IgD-negative memory B cell (primary cell): Measurements from ENCODE around the gene MACROD2. TPM values are rescaled to one million over a fixed set of nuclear protein-coding genes. Genes with fewer than 3 reads are reported as not detected.
A peak's percentile ranks its signal among the peaks of the same experiment; 100 is the strongest.

Experiments
- H3K27ac Mint-ChIP-seq, 3 donors: one replicate each; pipeline ENCODE4 v1.8.0; 2020 to 2022; ENCODE audit warnings: mild to moderate bottlenecking in 3 of 3, mixed read lengths in 3 of 3, moderate library complexity in 1 of 3
- H3K27me3 Mint-ChIP-seq: one replicate; pipeline ENCODE4 v1.8.0; 2021; ENCODE audit warnings: mixed read lengths
- H3K36me3 Mint-ChIP-seq: one replicate; pipeline ENCODE4 v1.8.0; 2020; ENCODE audit warnings: mild to moderate bottlenecking, mixed read lengths
- H3K4me1 Mint-ChIP-seq, 3 donors: one replicate each; pipeline ENCODE4 v1.8.0; 2020 to 2022; ENCODE audit warnings: mixed read lengths in 3 of 3, mild to moderate bottlenecking in 1 of 3
- H3K4me3 Mint-ChIP-seq, 4 donors: one replicate each; pipeline ENCODE4 v1.8.0; 2020 to 2022; ENCODE audit warnings: mild to moderate bottlenecking in 4 of 4, mixed read lengths in 4 of 4, moderate library complexity in 3 of 4
- H3K9me3 Mint-ChIP-seq, 3 donors: one replicate each; pipeline ENCODE4 v1.8.0; 2020 to 2021; ENCODE audit warnings: mixed read lengths in 3 of 3, mild to moderate bottlenecking in 1 of 3
- polyA plus RNA-seq: library from polyadenylated mRNA; unstranded; fragments of 300-500 nt; fragmentation: Illumina TruSeq; gene quantifications from one replicate; pipeline ENCODE4 v1.2.3, GENCODE V29; 2021

Gene MACROD2
- polyA plus RNA-seq, 1 donor from 2014 or later = 1.3 TPM

DNA sequence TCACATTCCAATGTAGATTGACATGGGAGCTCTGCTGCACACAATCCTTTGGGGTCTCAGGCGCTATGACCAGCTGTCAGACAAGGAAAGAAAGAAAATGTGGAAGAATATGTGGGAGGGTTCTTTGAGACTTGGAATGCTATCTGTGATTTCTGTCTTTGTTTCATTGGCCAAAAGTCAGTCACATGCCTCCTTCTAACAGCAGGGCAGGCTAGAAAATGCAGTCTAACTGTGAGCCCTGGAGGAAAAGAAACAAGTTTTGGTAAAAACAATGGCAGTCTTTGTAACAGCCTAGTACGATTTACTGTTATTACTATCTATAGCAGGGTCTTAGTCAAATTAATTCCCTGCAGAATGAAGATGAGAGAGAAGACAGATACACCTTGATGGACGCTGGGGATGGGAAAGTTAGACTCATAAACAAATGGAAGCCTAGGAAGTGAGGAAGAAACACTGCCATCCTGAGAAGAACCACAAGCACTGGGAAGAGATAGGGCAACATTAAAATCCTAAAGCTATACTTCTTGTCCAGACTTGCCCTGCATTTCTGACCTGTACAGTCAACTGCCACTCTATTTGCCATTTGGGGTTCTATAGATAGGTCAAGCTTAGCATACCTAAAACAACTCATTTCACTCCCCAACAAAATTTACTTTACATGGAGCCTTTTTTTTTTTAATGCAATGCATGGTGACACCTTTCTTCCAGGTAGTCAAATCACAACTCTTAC, 1744.9 kb downstream of the MACROD2 start:
- no peak overlapping the region for H3K4me3 Mint-ChIP-seq
- H3K36me3 Mint-ChIP-seq = no peaks in the 10 kb centered on the region
- no peak overlapping the region for H3K27ac Mint-ChIP-seq
- H3K27me3 Mint-ChIP-seq = no peaks in the 10 kb centered on the region
- peaks cover 0 to 2% (median 0%) of the 10 kb centered on the region in 3 donors for H3K9me3 Mint-ChIP-seq
- no peaks in the 10 kb centered on the region for H3K4me1 Mint-ChIP-seq

DNA sequence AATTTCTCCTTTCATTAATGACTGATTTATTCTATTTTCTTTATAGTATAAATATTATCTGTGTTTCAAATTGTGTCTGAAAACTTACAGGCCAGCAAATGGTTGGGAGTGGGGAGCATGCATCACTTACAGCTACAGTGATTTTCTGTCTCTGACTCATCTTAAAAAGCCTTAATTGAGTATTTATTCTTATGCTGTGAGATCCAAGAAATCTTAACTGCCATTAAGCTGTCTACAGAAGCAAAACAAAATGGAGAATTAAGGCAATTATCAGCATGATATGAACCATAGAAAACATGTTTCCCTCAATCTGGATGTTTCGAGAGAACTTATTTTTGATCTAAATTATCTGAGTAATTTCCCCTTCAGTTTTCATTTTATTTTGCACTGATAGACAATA, 1746.8 kb downstream of the MACROD2 start:
- no peaks in the 10 kb centered on the region for H3K36me3 Mint-ChIP-seq
- H3K27me3 Mint-ChIP-seq = no peaks in the 10 kb centered on the region
- no peak overlapping the region for H3K4me3 Mint-ChIP-seq
- no peak overlapping the region for H3K27ac Mint-ChIP-seq
- peaks cover 0 to 2% (median 0%) of the 10 kb centered on the region in 3 donors for H3K4me1 Mint-ChIP-seq
- peaks cover 0 to 6% (median 5%) of the 10 kb centered on the region in 3 donors for H3K9me3 Mint-ChIP-seq

DNA sequence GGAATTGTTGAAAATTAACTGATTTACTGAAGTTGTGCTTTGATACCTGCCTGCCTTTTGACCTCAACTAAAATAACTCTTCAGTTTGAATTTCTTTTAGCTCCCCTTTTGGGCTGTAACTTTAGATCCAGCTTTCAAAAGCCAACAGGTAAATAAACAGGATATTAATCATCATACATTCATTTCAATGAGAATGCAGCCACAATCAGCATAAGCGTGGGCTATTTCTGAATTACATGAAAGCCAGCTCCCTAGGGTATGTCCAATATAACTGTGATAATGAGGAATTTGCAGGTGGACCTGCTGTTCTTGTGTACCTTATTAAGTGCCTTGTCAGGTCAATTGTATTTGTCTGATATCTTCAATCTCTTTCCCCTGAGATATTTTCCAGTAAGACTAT, 1747.3 kb downstream of the MACROD2 start:
- peaks cover 0 to 2% (median 0%) of the 10 kb centered on the region in 3 donors for H3K4me1 Mint-ChIP-seq
- no peak overlapping the region for H3K4me3 Mint-ChIP-seq
- no peaks in the 10 kb centered on the region for H3K27me3 Mint-ChIP-seq
- no peaks in the 10 kb centered on the region for H3K36me3 Mint-ChIP-seq
- H3K27ac Mint-ChIP-seq = no peak overlapping the region
- peaks cover 0 to 9% (median 8%) of the 10 kb centered on the region in 3 donors for H3K9me3 Mint-ChIP-seq

DNA sequence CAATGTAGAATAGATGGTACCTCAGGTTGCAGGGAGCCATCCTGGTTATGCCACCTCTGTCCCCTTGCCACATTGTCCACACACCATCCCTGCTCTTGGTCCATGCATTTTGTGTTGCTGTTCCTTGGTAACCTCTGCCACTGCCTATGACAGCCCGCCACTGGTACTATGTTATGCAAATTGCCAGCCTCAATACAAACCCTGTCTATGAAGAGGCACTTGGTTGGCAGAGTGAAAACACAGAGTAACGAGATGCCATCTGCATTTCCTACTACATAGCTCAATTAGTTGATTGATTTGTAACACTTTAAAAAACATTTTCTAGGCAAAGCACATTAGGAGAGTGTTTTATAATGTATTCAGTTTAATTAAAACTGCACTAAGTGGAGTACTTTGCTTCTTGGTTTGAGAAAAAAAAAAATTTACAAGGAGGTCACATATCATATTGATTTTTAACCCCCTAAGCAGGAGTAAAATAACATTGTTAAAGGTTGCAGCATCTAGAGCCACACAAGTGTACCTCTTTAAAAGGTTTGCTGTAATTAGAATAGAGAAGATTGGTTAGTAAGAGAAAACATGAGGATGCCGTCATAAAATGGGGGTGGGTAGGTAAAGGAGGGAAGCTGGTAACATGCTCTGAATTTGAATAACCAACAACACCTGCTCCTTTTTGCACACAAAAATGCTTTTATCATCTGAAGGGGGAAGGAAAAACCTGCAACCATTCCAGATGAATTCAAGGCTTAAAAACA, 1760.9 kb downstream of the MACROD2 start:
- H3K27ac Mint-ChIP-seq = peak overlapping the region in 2 of 3 donors; percentile 16 to 59
- peaks cover 6 to 26% (median 19%) of the 10 kb centered on the region in 3 donors for H3K4me1 Mint-ChIP-seq
- H3K9me3 Mint-ChIP-seq = no peaks in the 10 kb centered on the region
- H3K36me3 Mint-ChIP-seq = peaks cover 2% of the 10 kb centered on the region
- H3K27me3 Mint-ChIP-seq = peaks cover 1% of the 10 kb centered on the region
- H3K4me3 Mint-ChIP-seq = peak overlapping the region; percentile 42 to 83 (median 73)

DNA sequence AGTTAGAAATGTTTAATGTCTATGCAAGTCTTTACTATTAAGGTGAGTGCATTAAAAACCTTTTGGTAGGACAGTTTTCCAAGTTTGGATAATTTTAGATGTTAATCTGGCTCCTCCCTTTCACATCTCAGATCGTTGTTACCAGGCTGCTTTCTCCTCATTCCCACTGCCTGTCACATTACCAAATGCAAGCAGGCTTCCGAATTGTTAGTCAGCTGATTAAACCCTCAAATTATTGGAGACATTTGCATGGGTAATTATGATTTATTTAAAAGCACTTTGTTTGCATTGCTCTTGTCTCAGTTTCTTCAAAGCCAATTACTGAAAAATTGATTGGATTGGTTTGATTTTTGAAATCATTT, 1761.4 kb downstream of the MACROD2 start:
- Mint-ChIP-seq H3K4me1 (peaks cover 6 to 26% (median 19%) of the 10 kb centered on the region in 3 donors), H3K4me3 (peak overlapping the region; percentile 42 to 83 (median 73)), H3K9me3 (no peaks in the 10 kb centered on the region)

DNA sequence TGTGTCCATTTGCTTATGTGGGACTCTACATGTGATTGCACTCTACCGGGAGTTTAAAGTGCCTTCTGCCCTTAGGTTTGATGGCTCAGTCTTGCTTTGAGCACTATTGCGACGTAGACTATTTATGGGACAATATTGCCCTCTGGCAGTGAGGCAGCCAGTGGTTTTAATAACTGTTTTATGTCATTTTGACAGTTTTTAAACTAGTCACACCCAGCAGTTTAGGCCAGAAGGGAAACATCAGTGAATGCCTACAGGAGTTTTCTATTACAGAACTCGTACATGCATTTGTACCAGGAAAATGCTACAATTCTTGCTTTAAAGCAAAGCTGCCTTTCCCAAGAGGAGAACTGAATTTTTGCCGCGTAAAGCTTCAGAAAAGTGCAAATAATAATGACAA, 1764.3 kb downstream of the MACROD2 start:
- Mint-ChIP-seq H3K27ac (no peak overlapping the region), H3K4me3 (no peak overlapping the region), H3K4me1 (peaks cover 6 to 26% (median 20%) of the 10 kb centered on the region in 3 donors), H3K36me3 (peaks cover 2% of the 10 kb centered on the region), H3K9me3 (peaks cover 0 to 2% (median 2%) of the 10 kb centered on the region in 3 donors), H3K27me3 (peaks cover 1% of the 10 kb centered on the region)

More for the DNA sequence above, 1761.4 kb downstream of the MACROD2 start:
- Mint-ChIP-seq H3K27me3 (peaks cover 1% of the 10 kb centered on the region), H3K27ac (peak overlapping the region in 2 of 3 donors; percentile 16 to 59), H3K36me3 (peaks cover 2% of the 10 kb centered on the region)

DNA sequence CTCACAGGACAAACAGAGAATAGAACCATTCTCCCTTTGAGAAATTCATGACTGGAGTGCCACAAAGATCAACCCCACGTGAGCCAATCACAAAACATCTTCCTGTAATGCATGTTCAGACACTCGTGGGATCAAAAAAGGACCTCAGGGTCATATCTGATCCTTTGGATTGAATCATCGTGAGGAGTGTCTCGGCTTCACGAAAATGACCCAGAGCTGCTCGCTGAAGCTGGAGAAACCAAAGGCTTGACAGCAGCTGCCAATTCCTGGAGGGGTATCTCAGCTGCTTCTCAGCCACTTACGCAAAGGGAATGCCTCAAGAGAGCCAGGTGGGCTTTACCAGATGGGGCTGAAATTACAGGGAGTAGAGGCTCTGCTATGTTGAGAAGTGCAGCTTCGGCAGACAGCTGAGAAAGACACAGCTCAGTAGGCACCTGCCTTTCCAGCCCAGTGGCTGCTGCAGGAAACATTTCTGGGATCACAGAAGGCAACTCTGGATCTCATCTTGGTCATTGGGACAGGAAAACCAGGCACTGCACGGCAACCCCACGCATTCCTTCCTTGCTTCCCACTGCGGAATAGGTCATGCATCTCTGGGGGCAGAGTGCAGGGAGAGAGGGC, 1764.8 kb downstream of the MACROD2 start:
- peaks cover 0 to 4% (median 2%) of the 10 kb centered on the region in 3 donors for H3K9me3 Mint-ChIP-seq
- H3K27ac Mint-ChIP-seq = no peak overlapping the region
- H3K36me3 Mint-ChIP-seq = peaks cover 2% of the 10 kb centered on the region
- peaks cover 1% of the 10 kb centered on the region for H3K27me3 Mint-ChIP-seq
- no peak overlapping the region for H3K4me3 Mint-ChIP-seq
- H3K4me1 Mint-ChIP-seq = peaks cover 6 to 27% (median 24%) of the 10 kb centered on the region in 3 donors

DNA sequence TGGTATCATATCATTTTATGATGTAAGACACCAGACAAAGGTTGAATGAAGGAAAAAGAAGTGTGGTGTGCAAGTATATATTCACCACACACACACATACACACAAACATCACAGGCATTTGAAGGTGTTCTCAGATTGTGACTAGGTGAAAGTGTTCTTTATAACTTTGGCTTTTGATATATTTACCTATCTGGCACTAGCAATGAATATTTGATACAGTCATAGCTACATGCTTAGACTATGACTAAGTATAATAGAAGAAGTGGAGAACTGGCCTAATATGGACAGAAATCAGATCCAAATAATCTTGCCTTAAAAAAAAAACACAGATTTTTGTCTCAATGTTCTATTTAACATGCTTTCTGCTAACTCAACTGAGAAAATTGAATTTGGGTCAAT, 1768.0 kb downstream of the MACROD2 start:
- Mint-ChIP-seq H3K9me3 (peaks cover 0 to 4% (median 2%) of the 10 kb centered on the region in 3 donors), H3K27ac (no peak overlapping the region), H3K4me3 (no peak overlapping the region), H3K27me3 (no peaks in the 10 kb centered on the region), H3K4me1 (peaks cover 2 to 5% (median 3%) of the 10 kb centered on the region in 3 donors), H3K36me3 (no peaks in the 10 kb centered on the region)

DNA sequence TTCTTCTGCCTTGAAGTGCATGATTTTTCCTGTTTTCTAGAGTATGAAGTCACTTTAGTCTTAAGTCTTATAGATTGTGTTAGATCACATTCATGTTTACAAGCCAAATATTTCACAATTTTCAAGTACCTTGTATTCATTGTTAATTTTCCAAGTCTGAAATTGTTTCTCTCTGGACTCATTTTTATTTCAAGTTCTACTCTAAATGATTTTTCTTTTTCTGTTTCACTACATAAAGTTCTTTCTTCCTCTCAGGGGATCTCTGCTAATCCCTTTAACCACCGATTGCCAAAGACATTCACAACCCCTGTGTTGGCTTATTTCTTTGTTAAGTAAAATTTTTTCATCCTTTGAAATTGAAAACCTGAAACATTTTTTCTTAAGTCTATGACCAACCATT, 1772.3 kb downstream of the MACROD2 start:
- no peaks in the 10 kb centered on the region for H3K27me3 Mint-ChIP-seq

DNA sequence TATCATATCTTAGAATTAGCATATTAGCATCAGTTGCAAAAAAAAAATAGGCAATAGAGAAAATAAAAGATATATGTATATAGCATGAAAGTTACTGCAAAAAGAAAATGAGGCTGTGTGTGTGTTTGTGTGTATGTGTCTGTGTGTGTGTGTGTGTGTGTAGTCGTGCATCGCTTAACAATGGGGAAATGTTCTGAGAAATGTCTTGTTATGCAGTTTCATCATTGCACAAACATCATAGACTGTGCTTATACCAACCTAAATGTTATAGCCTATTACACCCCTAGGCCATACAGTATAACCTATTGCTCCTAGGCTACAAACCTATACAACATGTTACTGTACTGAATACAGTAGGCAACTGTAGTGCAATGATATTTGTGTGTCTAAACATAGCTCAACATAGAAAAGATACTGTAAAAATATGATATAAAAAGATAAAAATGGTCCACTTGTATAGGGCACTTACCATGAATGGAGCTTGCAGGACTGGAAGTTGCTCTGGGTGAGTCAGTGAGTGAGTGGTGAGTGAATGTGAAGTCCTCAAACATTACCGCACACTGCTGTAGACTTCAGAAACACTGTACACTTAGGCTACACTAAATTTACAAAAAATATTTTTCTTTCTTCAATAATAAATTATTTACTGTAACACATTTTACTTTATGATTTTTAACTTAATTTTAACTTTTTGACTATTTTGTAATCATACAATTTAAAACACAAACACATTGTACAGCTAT, 1772.9 kb downstream of the MACROD2 start:
- Mint-ChIP-seq H3K27ac (no peak overlapping the region), H3K27me3 (no peaks in the 10 kb centered on the region), H3K4me1 (peaks cover 2 to 5% (median 3%) of the 10 kb centered on the region in 3 donors), H3K36me3 (no peaks in the 10 kb centered on the region), H3K9me3 (peaks cover 0 to 4% (median 2%) of the 10 kb centered on the region in 3 donors), H3K4me3 (no peak overlapping the region)

More for the DNA sequence above, 1772.3 kb downstream of the MACROD2 start:
- no peak overlapping the region for H3K4me3 Mint-ChIP-seq
- no peaks in the 10 kb centered on the region for H3K36me3 Mint-ChIP-seq
- H3K4me1 Mint-ChIP-seq = peaks cover 2 to 5% (median 3%) of the 10 kb centered on the region in 3 donors
- H3K9me3 Mint-ChIP-seq = peaks cover 0 to 4% (median 2%) of the 10 kb centered on the region in 3 donors
- no peak overlapping the region for H3K27ac Mint-ChIP-seq

DNA sequence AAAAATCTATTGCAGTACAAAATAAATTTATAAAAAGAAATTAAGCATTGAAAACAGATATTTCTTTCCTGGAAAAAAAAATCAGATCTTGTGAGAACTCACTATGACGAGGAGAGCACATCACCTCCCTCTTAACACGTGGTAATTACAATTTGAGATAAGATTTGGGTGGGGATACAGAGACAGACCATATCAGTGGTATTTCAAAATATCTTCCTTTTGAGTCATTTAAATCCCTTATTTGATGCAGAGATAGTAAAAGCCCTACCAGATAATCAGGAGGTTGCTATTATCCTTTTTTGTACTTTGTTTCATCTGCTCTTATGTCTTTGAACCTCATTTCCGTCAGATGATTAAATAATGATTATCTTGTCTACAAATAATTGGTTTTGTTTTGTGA, 1777.5 kb downstream of the MACROD2 start:
- Mint-ChIP-seq H3K36me3 (peaks cover 2% of the 10 kb centered on the region), H3K4me3 (no peak overlapping the region), H3K9me3 (peaks cover 0 to under 1% (median under 1%) of the 10 kb centered on the region in 3 donors), H3K27me3 (peaks cover 2% of the 10 kb centered on the region), H3K4me1 (peaks cover 4 to 8% (median 7%) of the 10 kb centered on the region in 3 donors), H3K27ac (no peak overlapping the region)

DNA sequence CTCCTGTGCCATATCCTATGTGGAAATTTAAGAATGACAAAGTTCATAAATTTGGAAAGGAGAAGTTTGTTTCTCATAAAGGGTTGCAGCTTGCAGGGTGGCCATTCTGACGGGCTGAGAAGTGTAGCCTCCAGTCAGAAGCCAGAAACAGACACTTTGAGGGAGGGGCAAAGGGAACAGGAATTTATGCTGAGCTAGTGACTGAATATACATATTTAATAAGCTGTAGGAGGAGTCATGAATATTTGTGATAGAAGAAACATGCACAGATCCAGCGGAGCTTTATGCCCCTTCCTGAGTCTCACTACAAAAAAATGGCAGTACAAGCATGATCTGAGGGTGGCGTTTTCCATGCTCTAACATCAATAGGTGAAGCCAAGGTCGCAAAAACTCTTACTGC, 1779.6 kb downstream of the MACROD2 start:
- Mint-ChIP-seq H3K4me1 (peaks cover 4 to 7% (median 5%) of the 10 kb centered on the region in 3 donors), H3K4me3 (no peak overlapping the region), H3K27me3 (peaks cover 2% of the 10 kb centered on the region), H3K27ac (no peak overlapping the region), H3K9me3 (peaks cover 0 to 3% (median 1%) of the 10 kb centered on the region in 3 donors), H3K36me3 (peaks cover 2% of the 10 kb centered on the region)

DNA sequence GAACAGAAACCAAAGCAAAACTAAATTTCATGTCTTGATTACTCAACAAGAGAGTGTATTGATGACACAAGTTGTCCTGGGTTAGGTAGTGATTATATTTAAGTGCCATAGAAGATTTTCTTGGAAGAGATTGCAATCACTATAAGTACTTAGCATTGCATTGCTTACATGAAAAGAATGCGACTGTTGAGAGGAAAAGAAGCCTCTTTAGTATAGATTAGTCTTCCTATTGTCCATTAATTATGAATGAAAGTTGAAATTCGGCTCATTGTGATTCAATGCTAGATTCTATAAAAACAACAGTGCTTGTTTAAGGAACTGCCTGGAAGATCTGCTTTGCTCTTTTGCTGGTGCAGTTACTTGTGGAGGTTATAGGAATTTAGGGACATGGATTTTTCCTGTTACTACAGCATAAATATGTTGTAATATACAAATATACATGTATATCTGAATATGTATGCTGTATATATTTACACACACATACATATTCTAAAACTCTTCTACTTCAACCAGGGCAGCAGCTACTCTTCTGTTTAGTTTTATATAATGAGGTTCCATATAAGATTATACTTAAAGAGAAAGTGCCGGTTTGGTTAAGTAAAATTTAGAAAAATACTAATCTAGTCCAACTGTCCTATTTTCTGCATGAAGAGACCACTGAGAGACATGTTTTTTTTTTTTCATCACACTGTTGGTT, 1781.6 kb downstream of the MACROD2 start:
- Mint-ChIP-seq H3K4me3 (no peak overlapping the region), H3K27ac (no peak overlapping the region), H3K36me3 (peaks cover 2% of the 10 kb centered on the region), H3K4me1 (peaks cover 4 to 9% (median 5%) of the 10 kb centered on the region in 3 donors), H3K27me3 (peaks cover 2% of the 10 kb centered on the region), H3K9me3 (peaks cover 0 to 7% (median 1%) of the 10 kb centered on the region in 3 donors)

DNA sequence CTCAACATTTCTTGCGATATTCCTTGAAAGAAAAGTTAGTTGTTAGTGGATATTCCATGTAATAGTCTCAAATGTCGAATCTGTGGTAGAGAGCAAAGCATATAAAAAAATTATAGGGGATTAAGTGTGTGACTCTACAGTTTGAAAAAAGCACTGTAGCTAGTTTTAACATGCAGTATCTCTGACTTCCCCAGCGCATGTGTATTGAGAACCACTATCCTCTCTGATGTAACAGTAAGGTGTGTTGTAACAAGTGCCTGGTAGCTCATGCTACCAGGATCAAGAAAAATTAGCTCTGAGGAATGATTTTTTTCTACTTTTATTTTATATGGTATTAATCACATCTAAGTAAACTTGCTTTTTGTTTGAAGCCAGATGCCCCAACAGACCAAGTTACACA, 1788.7 kb downstream of the MACROD2 start:
- no peak overlapping the region for H3K4me3 Mint-ChIP-seq
- H3K9me3 Mint-ChIP-seq = peaks cover 0 to 4% (median 0%) of the 10 kb centered on the region in 3 donors
- no peak overlapping the region for H3K27ac Mint-ChIP-seq
- H3K27me3 Mint-ChIP-seq = no peaks in the 10 kb centered on the region
- no peaks in the 10 kb centered on the region for H3K36me3 Mint-ChIP-seq
- H3K4me1 Mint-ChIP-seq = peaks cover 3 to 11% (median 8%) of the 10 kb centered on the region in 3 donors
